RKO (cell line): ENCODE measurements around the gene SFT2D3.

Experiments
- DNase-seq: peaks from one replicate; pipeline ENCODE4 v3.0.0-alpha.2; 2016; ENCODE audit warnings: low spot score

Gene SFT2D3

GRCh38 chr2:127681976-127682857 lies 19.1 kb upstream of the SFT2D3 start:
- no peak for DNase-seq

GRCh38 chr2:127683056-127683455 lies 18.2 kb upstream of the SFT2D3 start:
- DNase-seq: no peak

DNA sequence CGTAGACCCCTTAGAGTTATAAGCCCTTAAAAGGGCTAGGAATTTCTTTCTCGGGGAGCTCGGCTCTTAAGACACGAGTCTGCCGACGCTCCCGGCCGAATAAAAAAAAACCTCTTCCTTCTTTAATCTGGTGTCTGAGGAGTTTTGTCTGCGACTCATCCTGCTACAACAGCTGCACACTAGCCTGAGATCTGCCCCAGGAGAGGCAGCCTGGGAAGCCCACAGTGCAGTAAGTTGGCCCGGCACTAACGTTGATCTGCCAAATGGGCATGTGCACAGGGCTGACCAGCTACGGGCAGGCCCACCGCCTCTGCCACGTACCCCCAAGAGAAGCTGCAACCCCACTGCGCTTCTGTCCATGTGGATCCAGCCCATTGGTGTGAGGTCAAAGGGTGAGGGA lies 17.5 kb upstream of the SFT2D3 start:
- DNase-seq: no peak

- DNase-seq: no peak
Observed at GRCh38 chr2:127685410-127686080, 15.8 kb upstream of the SFT2D3 start.

DNA sequence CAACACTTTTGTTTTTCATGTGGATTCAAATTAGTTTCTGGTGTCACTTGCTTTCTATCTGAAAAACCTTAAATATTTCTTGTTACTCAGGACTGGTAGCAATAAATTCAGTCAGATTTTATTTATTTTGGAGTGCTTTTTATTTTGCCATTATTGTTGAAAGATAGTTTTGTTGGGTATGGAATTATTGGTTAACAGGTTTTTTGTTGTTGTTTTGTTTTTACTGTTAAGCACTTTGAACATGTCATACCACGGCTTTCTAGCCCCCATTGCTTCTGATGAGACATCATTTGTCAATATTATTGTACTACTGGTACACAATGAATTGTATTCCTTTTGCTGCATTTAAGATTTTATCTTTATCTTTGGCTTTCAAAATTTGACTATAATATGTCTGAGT lies 12.9 kb upstream of the SFT2D3 start:
- DNase-seq: no peak

DNA sequence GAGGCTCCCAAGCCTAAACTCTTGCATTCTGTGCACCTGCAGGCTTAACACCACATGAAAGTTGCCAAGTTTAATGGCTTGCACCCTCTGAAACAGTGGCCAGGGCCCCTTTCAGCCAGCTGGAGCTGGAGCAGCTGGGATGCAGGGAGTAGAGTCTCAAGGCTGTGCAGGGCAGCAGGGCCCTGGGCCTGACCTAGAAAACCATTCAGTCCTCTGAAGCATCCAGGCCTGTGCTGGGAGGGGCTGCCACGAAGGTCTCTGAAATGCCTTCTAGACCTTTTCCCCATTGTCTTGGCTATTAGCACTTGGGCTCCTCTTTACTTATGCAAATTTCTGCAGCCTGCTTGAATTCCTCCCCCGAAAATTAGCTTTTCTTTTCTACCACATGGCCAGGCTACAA lies 10.6 kb upstream of the SFT2D3 start:
- DNase-seq: no peak

GRCh38 chr2:127694986-127695385 lies 6.3 kb upstream of the SFT2D3 start:
- DNase-seq: no peak

DNA sequence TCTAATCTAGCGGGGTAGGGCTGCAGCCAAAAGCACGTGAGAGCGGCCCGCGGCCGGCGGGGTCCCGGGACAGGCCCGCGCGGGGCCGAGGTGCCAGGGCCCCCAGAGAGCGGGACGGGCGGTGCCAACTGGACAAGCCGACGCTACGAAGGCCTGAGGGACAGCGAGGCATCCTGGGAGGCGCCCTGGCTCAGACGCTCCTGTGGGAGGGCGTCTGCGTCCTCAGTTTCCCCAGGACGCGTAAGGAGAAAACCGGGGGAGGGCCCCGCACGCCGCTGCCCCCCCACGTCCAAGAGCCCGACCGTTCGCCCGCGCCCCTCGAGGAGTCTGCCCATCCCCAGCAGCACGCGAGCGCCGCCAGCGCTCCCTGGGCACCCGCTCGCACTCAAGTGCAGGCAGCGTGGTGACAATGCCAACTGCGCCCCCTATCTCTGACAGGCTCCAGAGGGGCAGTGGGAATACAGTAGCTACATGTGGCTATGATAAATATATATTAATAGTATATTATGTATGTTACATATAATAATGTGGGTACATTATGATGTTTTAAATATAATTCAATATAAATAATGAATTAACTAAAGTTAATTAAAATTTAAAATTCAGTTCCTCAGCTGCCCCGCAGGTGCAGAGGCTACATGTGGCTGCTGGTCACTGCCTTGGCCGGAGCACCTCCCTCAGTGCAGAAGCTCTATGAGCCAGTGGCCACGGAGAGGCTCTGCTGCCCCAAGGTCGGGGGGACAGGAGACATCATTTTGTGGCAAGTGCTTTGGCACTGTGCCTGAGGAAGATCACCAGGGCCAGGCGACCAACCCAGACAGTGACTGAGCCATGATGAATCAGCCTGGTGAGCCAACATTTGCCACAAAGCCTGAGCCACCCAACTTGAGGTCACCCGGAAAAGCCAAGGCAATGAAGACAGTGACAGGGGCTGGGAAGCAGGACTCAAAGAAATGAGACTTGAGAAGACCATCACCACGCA lies 5.5 kb upstream of the SFT2D3 start:
- peak; percentile 46 for DNase-seq

- DNase-seq: no peak
Observed at GRCh38 chr2:127697482-127698180, 3.7 kb upstream of the SFT2D3 start.

DNA sequence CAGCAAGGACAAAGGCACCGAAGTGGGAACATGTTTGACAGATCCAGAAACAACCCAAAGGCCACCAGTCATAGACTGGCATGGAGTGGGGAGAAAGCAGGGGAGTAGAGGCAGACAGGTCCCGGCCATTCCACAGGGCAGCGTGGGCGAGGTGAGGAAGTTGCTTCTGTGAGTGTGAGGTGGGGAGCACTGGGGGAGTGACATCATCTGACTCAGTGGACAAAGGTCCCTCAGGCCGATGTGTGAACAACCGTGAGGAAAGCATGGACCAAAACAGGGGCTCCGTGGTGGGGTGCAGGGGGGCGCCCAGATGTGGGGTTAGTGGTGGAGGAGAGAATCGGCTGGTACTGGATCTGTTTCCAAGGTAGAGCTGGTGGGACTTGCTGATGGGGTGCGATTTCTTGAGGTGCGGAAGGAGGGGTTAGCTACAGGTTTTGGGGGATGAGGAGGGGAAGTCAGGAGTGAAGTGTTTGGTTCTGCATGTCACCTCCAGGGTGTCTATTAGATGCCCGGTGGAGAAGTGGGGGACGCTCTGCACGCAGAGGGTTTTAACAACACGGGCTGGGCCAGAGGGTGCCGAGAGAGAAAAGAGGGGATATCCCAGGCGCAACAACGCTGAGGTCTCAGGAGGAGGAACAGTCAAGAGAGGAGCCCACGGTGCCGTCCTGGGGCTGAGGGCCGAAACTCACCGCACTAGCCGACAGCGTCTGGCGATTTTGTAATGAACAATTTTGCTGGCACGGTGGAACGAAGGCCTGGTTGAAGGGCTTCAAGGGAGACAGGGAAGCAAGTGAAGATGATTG lies 2.5 kb upstream of the SFT2D3 start:
- no peak for DNase-seq

GRCh38 chr2:127700527-127701192 lies 637 bp upstream of the SFT2D3 start:
- DNase-seq: peak; percentile 91

DNA sequence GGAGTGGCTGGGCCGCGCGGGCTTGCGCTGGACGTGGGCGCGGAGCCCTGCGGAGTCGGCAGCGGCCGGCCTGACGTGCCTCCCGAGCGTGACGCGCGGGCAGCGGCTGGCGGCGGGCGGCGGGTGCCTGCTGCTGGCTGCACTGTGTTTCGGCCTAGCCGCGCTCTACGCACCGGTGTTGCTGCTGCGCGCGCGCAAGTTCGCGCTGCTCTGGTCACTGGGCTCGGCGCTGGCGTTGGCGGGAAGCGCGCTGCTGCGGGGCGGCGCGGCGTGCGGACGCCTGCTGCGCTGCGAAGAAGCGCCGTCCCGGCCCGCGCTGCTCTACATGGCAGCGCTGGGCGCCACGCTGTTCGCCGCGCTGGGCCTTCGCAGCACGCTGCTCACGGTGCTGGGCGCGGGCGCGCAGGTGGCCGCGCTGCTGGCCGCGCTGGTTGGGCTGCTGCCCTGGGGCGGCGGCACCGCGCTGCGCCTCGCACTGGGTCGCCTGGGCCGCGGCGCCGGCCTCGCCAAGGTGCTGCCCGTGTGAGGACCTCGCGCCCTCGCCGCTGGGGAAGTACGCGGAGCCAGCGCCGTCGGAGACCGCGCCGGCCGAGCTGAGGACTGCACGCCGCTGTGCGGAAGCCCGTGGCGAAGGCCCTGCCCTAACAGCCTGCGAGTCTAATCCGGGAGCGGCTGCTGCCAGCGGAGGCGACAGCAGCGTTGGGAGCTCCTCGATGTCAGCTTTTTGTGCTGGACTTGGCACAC lies 526 bp downstream of the SFT2D3 start:
- peak; percentile 84 for DNase-seq

- no peak for DNase-seq
Observed at GRCh38 chr2:127702395-127703009, 1.2 kb downstream of the SFT2D3 start.

DNA sequence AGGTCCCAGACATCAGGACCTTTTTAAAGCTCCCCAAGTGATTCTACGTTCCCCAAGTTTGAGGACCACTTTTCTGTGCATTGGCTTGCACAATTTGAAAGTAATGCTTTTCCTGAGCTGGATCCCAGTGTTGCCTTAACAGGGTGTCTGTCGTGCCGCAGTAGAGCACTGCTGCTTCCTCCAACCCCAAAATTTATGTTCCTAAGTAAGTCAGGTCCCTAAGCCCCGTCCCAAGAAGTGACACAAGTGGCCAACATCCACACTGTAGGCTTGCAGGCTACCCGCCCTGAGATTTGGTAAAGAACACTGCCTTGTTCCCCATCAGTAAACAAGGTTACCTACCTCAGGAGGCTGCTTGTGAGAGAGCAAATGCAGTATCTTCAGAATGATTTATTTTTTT lies 2.0 kb downstream of the SFT2D3 start:
- DNase-seq: no peak

DNA sequence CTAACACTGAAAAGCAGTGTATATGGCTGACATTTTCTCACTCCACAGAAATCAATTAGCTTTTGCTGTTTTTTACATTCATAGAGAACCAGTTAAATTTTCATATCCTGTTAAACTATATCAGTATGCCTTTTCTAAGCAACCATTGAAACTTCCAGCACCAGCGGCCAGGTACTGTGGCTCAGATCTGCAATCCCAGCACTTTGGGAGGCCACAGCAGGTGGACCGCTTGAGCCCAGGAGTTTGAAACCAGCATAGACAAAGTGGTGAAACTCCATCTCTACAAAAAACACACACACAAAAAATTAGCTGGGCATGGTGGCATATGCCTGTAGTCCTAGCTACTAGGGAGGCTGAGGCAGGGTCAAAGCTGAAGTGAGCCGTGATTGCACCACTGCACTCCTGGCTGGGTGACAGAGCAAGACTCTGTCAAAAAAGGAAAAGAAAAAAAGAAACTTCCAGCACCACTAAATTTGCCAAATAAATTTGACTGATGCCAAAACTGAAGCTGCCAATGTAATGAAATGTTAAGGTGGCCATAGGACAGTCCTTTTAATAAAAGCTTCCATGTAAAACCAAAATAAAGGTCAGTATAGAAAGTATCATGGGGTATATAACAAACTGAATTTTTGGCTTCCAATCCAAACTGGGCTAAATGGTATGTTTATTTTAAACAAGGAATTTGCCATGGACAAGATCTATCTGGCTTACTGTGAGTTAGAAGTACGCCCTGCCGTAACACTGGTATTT lies 3.5 kb downstream of the SFT2D3 start:
- no peak for DNase-seq

GRCh38 chr2:127705391-127706065 lies 4.2 kb downstream of the SFT2D3 start:
- no peak for DNase-seq

- DNase-seq: no peak
Observed at GRCh38 chr2:127706215-127706990, 5.1 kb downstream of the SFT2D3 start.
